Stimulated activated CD8-positive, alpha-beta memory T cell treated with anti-CD3 and anti-CD28 coated beads, Interleukin-2, amount 100 ng/mL, for 48 hours (primary cell): ENCODE data around the gene NDUFA6.
A peak's percentile ranks its signal among the peaks of the same experiment; 100 is the strongest.
"Not testable (repeated sequence)": the region's sequence is repeated elsewhere in the genome, so short reads cannot be mapped to it uniquely, and the experiment has no call there.

ENCODE experiments used
- DNase-seq, 2 donors: peaks; one replicate each; pipeline ENCODE4 v3.0.0-alpha.2; 2020; ENCODE audit warnings: low read depth in 2 of 2

Gene NDUFA6

GRCh38 chr22:42112793-42113192, 22.2 kb upstream of the NDUFA6 start:
- not testable (repeated sequence) for DNase-seq

- no peak for DNase-seq
These were observed 21.2 kb upstream of the NDUFA6 start for GRCh38 chr22:42111798-42112197.

GRCh38 chr22:42108848-42109247, 18.3 kb upstream of the NDUFA6 start:
- no peak for DNase-seq

- DNase-seq: not testable (repeated sequence)
These were observed 13.8 kb upstream of the NDUFA6 start for GRCh38 chr22:42104332-42104860.

- DNase-seq: no peak
These were observed 10.6 kb upstream of the NDUFA6 start for GRCh38 chr22:42101199-42101598.

- DNase-seq: no peak
These were observed 847 bp upstream of the NDUFA6 start for GRCh38 chr22:42091455-42091782.

GRCh38 chr22:42086051-42086450, 4.5 kb downstream of the NDUFA6 start:
- no peak for DNase-seq

GRCh38 chr22:42084874-42085273, 5.7 kb downstream of the NDUFA6 start:
- DNase-seq: no peak

GRCh38 chr22:42083119-42083518, 7.5 kb downstream of the NDUFA6 start:
- no peak for DNase-seq

- DNase-seq: no peak
These were observed 10.3 kb downstream of the NDUFA6 start for GRCh38 chr22:42080287-42080686.

GRCh38 chr22:42079319-42080251, 11.0 kb downstream of the NDUFA6 start, which contains the start of gene SMDT1:
Gene SMDT1, plus strand, starts transcription at chr22:42079700. Its CDS starts 69 bp downstream, at chr22:42079769.
- peak; percentile 96 to 98 for DNase-seq

- DNase-seq: no peak
These were observed 11.9 kb downstream of the NDUFA6 start for GRCh38 chr22:42078469-42079318.

GRCh38 chr22:42077486-42078125, 13.0 kb downstream of the NDUFA6 start:
- no peak for DNase-seq

- no peak for DNase-seq
These were observed 13.6 kb downstream of the NDUFA6 start for GRCh38 chr22:42076764-42077485.

GRCh38 chr22:42074846-42075676, 15.5 kb downstream of the NDUFA6 start:
- DNase-seq: no peak

GRCh38 chr22:42074132-42074811, 16.3 kb downstream of the NDUFA6 start, which contains the start of gene PHETA2:
Gene PHETA2, plus strand, starts transcription at chr22:42074248. Its CDS starts 3,046 bp downstream, at chr22:42077294.
- peak; percentile 36 to 37 for DNase-seq

- no peak for DNase-seq
These were observed 16.9 kb downstream of the NDUFA6 start for GRCh38 chr22:42073621-42074041.

GRCh38 chr22:42072606-42073330, 17.8 kb downstream of the NDUFA6 start:
- DNase-seq: no peak

GRCh38 chr22:42071508-42071907, 19.1 kb downstream of the NDUFA6 start:
- not testable (repeated sequence) for DNase-seq
